H1 (cell line): Measurements from ENCODE around the gene CDK4. TPM values are rescaled to one million over a fixed set of nuclear protein-coding genes. Genes with fewer than 3 reads are reported as not detected.

ENCODE experiments used
- CTCF ChIA-PET: fragments of 300-600 bp; sonication (Branson Sonifier 250); formaldehyde crosslinking; loops from one replicate; lab custom pipeline; 2021; ENCODE audit not compliant: partially characterized antibody; lab: Charles Lee
- POLR2A ChIA-PET: fragments of 300-600 bp; sonication (Branson Sonifier 250); formaldehyde crosslinking; loops from one replicate; lab custom pipeline; 2021; ENCODE audit warnings: inconsistent platforms; ENCODE audit not compliant: partially characterized antibody; lab: Charles Lee
- DNase-seq, 2 experiments: peaks; one replicate each; pipeline versions ENCODE4 v3.0.0 to v3.0.0-alpha.2; 2010 to 2022; ENCODE audit warnings: low spot score in 2 of 2, low read depth in 1 of 2, mixed read lengths in 1 of 2
- FAIRE-seq: peaks from 2 replicates; lab custom pipeline; 2011; peaks lifted over from hg19 to GRCh38; lab: Jason Lieb, UNC
- H2AFZ ChIP-seq: 2 replicates; pipeline ENCODE4 v1.8.1; 2012; ENCODE audit warnings: low read length, inconsistent platforms
- H2AK5ac ChIP-seq: 2 replicates; pipeline ENCODE4 v1.6.1; 2013; ENCODE audit warnings: low read depth, low read length
- H2BK120ac ChIP-seq: replicated peaks from 2 replicates; pipeline ENCODE3; 2013; ENCODE audit warnings: low read depth, low read length, inconsistent platforms
- H2BK12ac ChIP-seq: 2 replicates; pipeline ENCODE4 v1.6.1; 2013; ENCODE audit warnings: low read depth, low read length
- H2BK15ac ChIP-seq: 2 replicates; pipeline ENCODE4 v1.6.1; 2013; ENCODE audit warnings: low read length
- H2BK20ac ChIP-seq: 2 replicates; pipeline ENCODE4 v1.6.1; 2013; ENCODE audit warnings: low read length
- H2BK5ac ChIP-seq: 2 replicates; pipeline ENCODE4 v1.6.1; 2013; ENCODE audit warnings: low read depth, low read length
- H3K14ac ChIP-seq: 2 replicates; pipeline ENCODE4 v1.6.1; 2013; ENCODE audit warnings: inconsistent platforms; ENCODE audit not compliant: insufficient read length
- H3K18ac ChIP-seq: 2 replicates; pipeline ENCODE4 v1.6.1; 2013; ENCODE audit warnings: low read length; ENCODE audit errors: extremely low read depth
- H3K23ac ChIP-seq: 2 replicates; pipeline ENCODE4 v1.6.1; 2013; ENCODE audit warnings: inconsistent platforms; ENCODE audit not compliant: insufficient read length
- H3K23me2 ChIP-seq: 2 replicates; pipeline ENCODE4 v1.6.1; 2013; ENCODE audit warnings: low read depth, low read length
- H3K27ac ChIP-seq: 2 replicates; pipeline ENCODE4 v1.6.1; 2011; ENCODE audit warnings: low read depth, low read length, inconsistent platforms
- H3K27me3 ChIP-seq, 4 experiments: replicated peaks in 1 of 4; 1 replicate in 1 of 4; 2 replicates in 3 of 4; pipeline versions ENCODE4 v1.6.1 to v1.8.1; 2011 to 2013; ENCODE audit warnings: low read length in 3 of 4, mild to moderate bottlenecking in 3 of 4, inconsistent platforms in 2 of 4, mixed read lengths in 2 of 4, moderate library complexity in 1 of 4; ENCODE audit not compliant: control insufficient read depth in 3 of 4, insufficient read depth in 3 of 4; ENCODE audit errors: extremely low read depth in 1 of 4
- H3K36me3 ChIP-seq, 4 experiments: 2 replicates each; pipeline versions ENCODE4 v1.6.1 to v1.8.1; 2011 to 2013; ENCODE audit warnings: mild to moderate bottlenecking in 4 of 4, low read length in 3 of 4, moderate library complexity in 2 of 4, control low read depth in 1 of 4, inconsistent platforms in 1 of 4; ENCODE audit not compliant: insufficient read depth in 4 of 4, control insufficient read depth in 2 of 4
- H3K4ac ChIP-seq: replicated peaks from 2 replicates; pipeline ENCODE3; 2013; ENCODE audit warnings: low read length, low read depth, mixed read lengths, inconsistent platforms; ENCODE audit not compliant: insufficient read length
- H3K4me1 ChIP-seq, 4 experiments: replicated peaks in 1 of 4; 1 replicate in 1 of 4; 2 replicates in 3 of 4; pipeline versions ENCODE4 v1.6.1 to v1.8.1; 2011 to 2013; ENCODE audit warnings: low read length in 3 of 4, inconsistent platforms in 2 of 4, mixed read lengths in 1 of 4; ENCODE audit not compliant: insufficient read depth in 4 of 4, control insufficient read depth in 3 of 4
- H3K4me2 ChIP-seq, 2 experiments: 2 replicates each; pipeline versions ENCODE4 v1.6.1 to v1.8.1; 2011 to 2013; ENCODE audit warnings: low read depth in 2 of 2, low read length in 2 of 2, control low read depth in 1 of 2, inconsistent platforms in 1 of 2, mild to moderate bottlenecking in 1 of 2; ENCODE audit not compliant: insufficient read depth in 1 of 2
- H3K4me3 ChIP-seq, 4 experiments: fragments of 200-600, 300-600 bp in 1 of 4; sonication (generic), shearing (Covaris generic), sonication (Bioruptor Twin) in 1 of 4; 2 replicates each; pipeline versions ENCODE4 v1.5.1 to v1.8.1; 2011 to 2016; ENCODE audit warnings: low read length in 4 of 4, low read depth in 3 of 4, control low read depth in 2 of 4, inconsistent platforms in 2 of 4, mild to moderate bottlenecking in 2 of 4, mixed read lengths in 1 of 4, moderate library complexity in 1 of 4; ENCODE audit not compliant: insufficient read depth in 2 of 4; ENCODE audit errors: extremely low read depth in 1 of 4
- H3K56ac ChIP-seq: replicated peaks from 2 replicates; pipeline ENCODE3; 2013; ENCODE audit warnings: low read depth, mild to moderate bottlenecking, mixed read lengths, low read length, inconsistent platforms; ENCODE audit not compliant: insufficient read length
- H3K79me1 ChIP-seq: 2 replicates; pipeline ENCODE4 v1.6.1; 2013; ENCODE audit warnings: low read depth, low read length, control low read depth
- H3K79me2 ChIP-seq, 2 experiments: 2 replicates each; pipeline versions ENCODE4 v1.6.1 to v1.8.1; 2012 to 2013; ENCODE audit warnings: low read length in 2 of 2, mild to moderate bottlenecking in 2 of 2, inconsistent platforms in 1 of 2; ENCODE audit not compliant: insufficient read depth in 2 of 2, control insufficient read depth in 1 of 2
- H3K9ac ChIP-seq, 4 experiments: replicated peaks in 1 of 4; 1 replicate in 1 of 4; 2 replicates in 3 of 4; pipeline versions ENCODE4 v1.6.1 to v1.8.1; 2011 to 2013; ENCODE audit warnings: low read depth in 3 of 4, low read length in 3 of 4, control low read depth in 2 of 4, mild to moderate bottlenecking in 2 of 4, moderate library complexity in 2 of 4, inconsistent platforms in 1 of 4; ENCODE audit errors: extremely low read depth in 1 of 4
- H3K9me3 ChIP-seq, 2 experiments: 2 replicates each; pipeline versions ENCODE4 v1.6.1 to v1.8.1; 2012 to 2013; ENCODE audit warnings: mild to moderate bottlenecking in 2 of 2, moderate library complexity in 2 of 2, control low read depth in 1 of 2, inconsistent platforms in 1 of 2, low read depth in 1 of 2, low read length in 1 of 2, mixed read lengths in 1 of 2; ENCODE audit not compliant: insufficient read depth in 2 of 2
- H4K20me1 ChIP-seq, 2 experiments: replicated peaks in 1 of 2; 2 replicates each; pipeline versions ENCODE3 to v1.8.1; 2011 to 2013; ENCODE audit warnings: inconsistent platforms in 2 of 2, low read length in 2 of 2, mild to moderate bottlenecking in 1 of 2; ENCODE audit not compliant: insufficient read depth in 2 of 2, control insufficient read depth in 1 of 2
- H4K5ac ChIP-seq: 2 replicates; pipeline ENCODE4 v1.6.1; 2013; ENCODE audit warnings: low read length, low read depth, mixed read lengths, inconsistent platforms; ENCODE audit not compliant: insufficient read length
- H4K8ac ChIP-seq: 2 replicates; pipeline ENCODE4 v1.8.0; 2013; ENCODE audit warnings: mild to moderate bottlenecking, moderate library complexity, low read length, inconsistent platforms; ENCODE audit not compliant: insufficient read depth; ENCODE audit errors: extremely low read depth
- H4K91ac ChIP-seq: replicated peaks from 2 replicates; pipeline ENCODE3; 2013; ENCODE audit warnings: low read length, mixed read lengths, inconsistent platforms; ENCODE audit not compliant: insufficient read length
- BRCA1 ChIP-seq: IDR thresholded peaks from 2 replicates; pipeline ENCODE4 v1.6.1; 2012; ENCODE audit warnings: low read depth, low read length, improper control_type of control experiment
- CEBPB ChIP-seq: IDR thresholded peaks from 2 replicates; pipeline ENCODE4 v1.6.1; 2012; ENCODE audit warnings: low read depth, low read length
- CHD2 ChIP-seq: IDR thresholded peaks from 2 replicates; pipeline ENCODE4 v1.6.1; 2012; ENCODE audit warnings: low read length, improper control_type of control experiment
- EGR1 ChIP-seq: IDR thresholded peaks from 2 replicates; pipeline ENCODE4 v1.6.1; 2011; ENCODE audit warnings: low read depth, low read length, borderline replicate concordance
- EZH2 ChIP-seq: fragments of 200-600 bp; sonication (generic); IDR thresholded peaks from 2 replicates; pipeline ENCODE4 v1.7.1; 2012; ENCODE audit warnings: low read depth, mild to moderate bottlenecking, moderate library complexity, low read length, inconsistent platforms; ENCODE audit not compliant: severe bottlenecking
- GABPA ChIP-seq: IDR thresholded peaks from 2 replicates; pipeline ENCODE4 v1.6.1; 2011; ENCODE audit warnings: mild to moderate bottlenecking, low read length, moderate library complexity, borderline replicate concordance; ENCODE audit not compliant: insufficient read depth
- JUND ChIP-seq: IDR thresholded peaks from 2 replicates; pipeline ENCODE4 v1.6.1; 2011; ENCODE audit warnings: mild to moderate bottlenecking, improper control_type of control experiment, low read length
- KDM4A ChIP-seq: IDR thresholded peaks from one replicate; pipeline ENCODE4 v1.7.1; 2012; ENCODE audit warnings: low read depth, mild to moderate bottlenecking, moderate library complexity, low read length, inconsistent platforms; ENCODE audit not compliant: severe bottlenecking
- PHF8 ChIP-seq: fragments of 200-600 bp; sonication (generic); conservative IDR thresholded peaks from 2 replicates; pipeline ENCODE4 v1.7.1; 2012; ENCODE audit warnings: low read depth, mild to moderate bottlenecking, inconsistent platforms, low read length, moderate library complexity
- POLR2A ChIP-seq, 2 experiments: IDR thresholded peaks; 1 replicate in 1 of 2; 2 replicates in 1 of 2; pipeline ENCODE4 v1.6.1; 2011; ENCODE audit warnings: low read depth in 2 of 2, low read length in 2 of 2, mild to moderate bottlenecking in 2 of 2; ENCODE audit errors: control extremely low read depth in 1 of 2
- SIX5 ChIP-seq: IDR thresholded peaks from 2 replicates; pipeline ENCODE4 v1.6.1; 2011; ENCODE audit warnings: mild to moderate bottlenecking, low read depth, low read length
- SP2 ChIP-seq: IDR thresholded peaks from 2 replicates; pipeline ENCODE4 v1.6.1; 2012; ENCODE audit warnings: mild to moderate bottlenecking, low read length, inconsistent platforms
- SUZ12 ChIP-seq: fragments of 200-600 bp; sonication (generic); IDR thresholded peaks from 2 replicates; pipeline ENCODE4 v1.6.1; 2012; ENCODE audit warnings: mild to moderate bottlenecking, inconsistent platforms, low read length, moderate library complexity, mixed read lengths
- WGBS, 2 experiments: shearing (Covaris generic) in 1 of 2; methylation state at CpG; one replicate each; pipeline versions ENCODE4 v1.1.6 to v1.1.7; 2013 to 2015; ENCODE audit warnings: low lambda C conversion rate in 2 of 2, mixed read lengths in 2 of 2, inconsistent platforms in 1 of 2, low coverage in 1 of 2, missing lambda C conversion rate in 1 of 2; ENCODE audit not compliant: insufficient replicate concordance in 2 of 2, insufficient coverage in 1 of 2, insufficient read length in 1 of 2; ENCODE audit errors: extremely low coverage in 1 of 2, missing lambda C conversion rate in 1 of 2; 5-methylcytosine and 5-hydroxymethylcytosine counted together
- polyA plus RNA-seq, 7 experiments: library from polyadenylated mRNA; depleted of rRNA in 3 of 7; stranded (reverse) in 5 of 7; unstranded in 2 of 7; fragments of >200 nt in 5 of 7; fragments of 200-250 nt in 2 of 7; gene quantifications; 1 replicate in 5 of 7; 2 replicates in 1 of 7; 4 replicates in 1 of 7; pipeline versions ENCODE4 v1.2.1 to v1.2.3, GENCODE V29; 2011 to 2013; ENCODE audit warnings: missing spikeins in 2 of 7, mixed read lengths in 2 of 7
- total RNA-seq: library from RNA; stranded (reverse); fragmentation: NEBNext Ultra II Directional; extraction: Animal tissue kit (Norgen Biotek cat#: 25700); gene quantifications from 2 replicates; pipeline ENCODE4 v1.2.1, GENCODE V29; 2021

The CDK4 gene
- total and polyA plus RNA-seq, 2 of the 8 experiments (the other 6 are each of a cell fraction or from before 2014, with no cell fraction given) = 174 to 368 TPM

DNA sequence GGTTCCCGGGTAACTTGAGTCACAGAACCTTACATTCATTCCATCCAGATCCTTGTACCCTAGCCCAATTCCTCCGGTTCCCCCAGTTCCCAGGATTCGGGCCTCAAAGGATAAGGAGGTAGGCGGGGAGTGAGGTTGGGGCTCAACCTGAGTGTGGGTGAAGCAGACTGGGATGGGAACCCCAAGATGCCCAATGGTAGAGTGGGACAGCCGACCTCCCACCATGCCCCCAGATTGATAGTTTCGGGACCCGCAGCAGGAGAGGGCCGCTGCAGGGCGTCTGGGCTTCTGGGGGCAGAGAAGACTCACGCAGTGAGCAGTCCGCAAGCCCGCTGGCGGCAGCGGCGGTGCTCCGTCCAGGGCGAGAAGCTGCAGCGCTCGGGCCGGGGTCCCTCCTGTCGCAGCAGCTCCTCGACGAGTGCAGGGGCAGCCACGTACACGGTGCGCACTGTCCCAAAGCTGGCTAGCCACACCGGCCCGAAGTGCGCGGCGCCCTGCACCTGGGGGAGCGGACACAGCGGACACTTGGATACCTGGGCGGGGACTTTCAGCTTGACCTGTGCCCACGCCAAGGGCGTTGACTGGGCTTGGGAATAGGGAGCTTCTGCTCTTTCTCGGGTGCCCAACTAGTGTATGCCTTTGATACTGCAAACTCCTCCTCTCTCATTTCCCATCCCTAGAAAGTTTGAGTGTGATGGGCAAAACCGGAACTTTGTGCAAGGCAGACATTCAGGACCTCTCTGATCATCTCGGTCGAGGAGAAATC, 13.8 kb upstream of the CDK4 start:
- Histone ChIP-seq H2BK5ac (no peak overlapping the region), H3K27ac (no peak overlapping the region), H3K4me2 (peak overlapping the region; percentile 87 to 96), H4K8ac (peak overlapping the region; percentile 39; the same call in 1 of the 2 replicates), H3K4ac (no peak overlapping the region), H3K18ac (no peak overlapping the region), H3K79me2 (0 out of 4 replicates have a peak, but pooled peaks cover 0 to 2% of the 10 kb centered on the region in 2 experiments), H2AFZ (no peak overlapping the region; the same call in 1 of the 2 replicates), H3K14ac (no peak overlapping the region), H3K36me3 (peaks cover 11 to 17% (median 14%) of the 10 kb centered on the region in 4 experiments; a peak in 7 of 8 replicates), H3K23ac (no peak overlapping the region), H4K5ac (no peak overlapping the region), H4K20me1 (peaks cover 0 to 4% of the 10 kb centered on the region in 2 experiments), H3K56ac (no peak overlapping the region), H3K9me3 (no peaks in the 10 kb centered on the region), H2AK5ac (no peak overlapping the region), H3K79me1 (no peaks in the 10 kb centered on the region), H3K27me3 (peaks cover 22 to 39% (median 37%) of the 10 kb centered on the region in 4 experiments), H2BK120ac (no peak overlapping the region), H3K9ac (no peak overlapping the region), H4K91ac (no peak overlapping the region), H2BK20ac (no peak overlapping the region), H3K23me2 (peaks cover 23% of the 10 kb centered on the region), H2BK15ac (peak overlapping the region; percentile 29; the same call in 1 of the 2 replicates), H3K4me1 (peaks cover 13 to 22% (median 19%) of the 10 kb centered on the region in 4 experiments), H3K4me3 (peak overlapping the region; percentile 39 to 66 (median 64)), H2BK12ac (no peak overlapping the region)
- 8% methylated on average over 40 of the region's 40 CpGs; no CpG with 5 or more reads in 1 of the 2 experiments for WGBS, 2 experiments
- ChIA-PET CTCF (interaction anchor here (0.6 to 3.9 kb wide), 9 partner anchors 9 to 129 kb away, joined by 3 to 40 read pairs (median 4); partner anchors contain the start of gene TSFM), POLR2A (interaction anchor here (0.7 to 5.3 kb wide), 17 partner anchors 10 to 79 kb away, joined by 3 to 35 read pairs (median 5); partner anchors contain the start of genes CDK4, MARCHF9, TSFM and TSPAN31)
- DNase-seq (no peak), FAIRE-seq (no peak)
- TF ChIP-seq KDM4A (no peak), SUZ12 (peak; percentile 79), BRCA1 (no peak), JUND (no peak), EZH2 (peak; percentile 52), GABPA (no peak), POLR2A (IDR thresholded peaks at IDR 0.05; ENCODE audit: control extremely low read depth in 1 of 2, low read depth in 2 of 2, low read length in 2 of 2) (no peak), SIX5 (no peak), EGR1 (no peak), SP2 (no peak), CEBPB (no peak), CHD2 (no peak), PHF8 (no peak)
